GM12874 (cell line): ENCODE results near the gene RTP5.

Source experiments
- TF ChIP-seq, protein P1 (sequence below): IDR thresholded peaks from 2 replicates; pipeline ENCODE4 v1.5.1; 2011; ENCODE audit warnings: low read depth, mild to moderate bottlenecking, control low read depth, low read length, moderate library complexity; ENCODE audit not compliant: insufficient read depth

The RTP5 gene

DNA sequence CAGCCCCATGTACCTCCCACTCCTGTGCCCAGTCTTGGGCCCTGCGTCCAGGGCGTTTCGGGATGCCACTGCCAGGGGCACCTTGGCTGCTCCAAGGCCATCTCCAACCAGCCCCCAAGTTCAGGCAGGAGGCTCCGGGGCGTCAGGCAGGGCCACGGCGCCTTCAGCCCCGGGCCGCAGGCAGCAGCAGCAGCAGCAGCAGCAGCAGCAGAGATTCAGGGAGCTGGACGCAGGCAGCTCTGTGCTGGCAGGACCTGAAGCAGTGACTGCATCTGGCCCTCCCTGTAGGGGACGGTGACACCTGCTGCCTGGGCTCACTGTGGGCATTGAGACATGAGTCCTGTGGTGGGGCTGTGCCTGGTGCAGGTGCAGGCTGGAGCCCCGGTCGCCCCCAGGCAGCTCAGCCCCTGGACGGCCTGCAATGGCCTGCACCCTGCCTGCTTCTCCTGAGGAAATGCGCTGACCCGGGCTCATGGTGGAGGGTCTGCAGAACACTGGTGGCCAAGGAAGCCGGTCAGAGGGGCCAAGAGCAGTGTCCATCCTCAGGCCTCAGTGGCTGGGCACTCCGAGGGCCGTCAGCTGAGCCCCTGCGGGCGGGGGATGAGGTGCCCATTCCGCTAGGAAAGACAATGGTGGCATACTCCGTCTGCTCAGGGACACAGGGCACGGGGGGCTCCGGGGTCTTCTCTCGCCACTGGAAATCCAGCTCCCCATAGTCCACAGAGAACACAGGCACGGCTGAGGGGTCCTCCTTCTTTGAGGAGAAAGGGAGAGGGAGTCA is 18.8 kb upstream of the RTP5 start:
- TF ChIP-seq, protein P1, sequence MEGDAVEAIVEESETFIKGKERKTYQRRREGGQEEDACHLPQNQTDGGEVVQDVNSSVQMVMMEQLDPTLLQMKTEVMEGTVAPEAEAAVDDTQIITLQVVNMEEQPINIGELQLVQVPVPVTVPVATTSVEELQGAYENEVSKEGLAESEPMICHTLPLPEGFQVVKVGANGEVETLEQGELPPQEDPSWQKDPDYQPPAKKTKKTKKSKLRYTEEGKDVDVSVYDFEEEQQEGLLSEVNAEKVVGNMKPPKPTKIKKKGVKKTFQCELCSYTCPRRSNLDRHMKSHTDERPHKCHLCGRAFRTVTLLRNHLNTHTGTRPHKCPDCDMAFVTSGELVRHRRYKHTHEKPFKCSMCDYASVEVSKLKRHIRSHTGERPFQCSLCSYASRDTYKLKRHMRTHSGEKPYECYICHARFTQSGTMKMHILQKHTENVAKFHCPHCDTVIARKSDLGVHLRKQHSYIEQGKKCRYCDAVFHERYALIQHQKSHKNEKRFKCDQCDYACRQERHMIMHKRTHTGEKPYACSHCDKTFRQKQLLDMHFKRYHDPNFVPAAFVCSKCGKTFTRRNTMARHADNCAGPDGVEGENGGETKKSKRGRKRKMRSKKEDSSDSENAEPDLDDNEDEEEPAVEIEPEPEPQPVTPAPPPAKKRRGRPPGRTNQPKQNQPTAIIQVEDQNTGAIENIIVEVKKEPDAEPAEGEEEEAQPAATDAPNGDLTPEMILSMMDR: no peak

DNA sequence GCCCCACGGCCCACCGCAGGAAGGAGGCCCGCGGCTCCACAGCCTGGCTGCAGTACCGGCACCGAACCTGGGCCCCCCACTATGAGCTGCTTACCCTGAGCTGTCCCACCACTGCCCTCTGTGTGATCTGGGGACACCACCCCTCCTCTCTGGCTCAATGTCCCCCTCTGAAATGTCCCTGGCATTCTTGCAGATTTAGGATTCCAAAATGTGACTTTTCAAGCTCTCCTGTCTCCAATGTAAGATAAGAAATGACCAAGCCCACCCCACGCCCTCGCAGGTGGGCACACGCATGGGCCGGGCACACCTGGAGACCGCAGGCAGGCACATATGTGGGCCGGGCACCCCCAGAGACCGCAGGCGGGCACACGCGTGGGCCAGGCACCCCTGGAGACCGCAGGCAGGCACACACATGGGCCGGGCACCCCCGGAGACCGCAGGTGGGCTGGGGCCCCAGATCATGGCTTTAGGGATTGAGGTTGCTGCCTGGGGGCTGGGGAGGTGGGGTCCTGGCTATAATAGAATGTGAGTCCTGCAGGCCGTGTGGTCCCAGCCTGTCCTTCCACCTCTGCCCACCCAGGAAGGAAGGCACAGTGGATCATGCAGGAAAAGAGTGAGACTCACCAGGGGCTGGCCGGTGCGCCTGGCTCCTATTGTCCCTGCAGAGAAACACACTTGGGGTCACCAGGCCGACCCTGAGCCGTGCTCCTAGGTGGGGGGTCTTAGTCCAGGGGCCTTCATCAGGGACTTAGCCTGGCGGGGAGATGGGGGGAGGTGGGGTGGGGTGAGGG is 18.0 kb upstream of the RTP5 start:
- TF ChIP-seq, protein P1: no peak

DNA sequence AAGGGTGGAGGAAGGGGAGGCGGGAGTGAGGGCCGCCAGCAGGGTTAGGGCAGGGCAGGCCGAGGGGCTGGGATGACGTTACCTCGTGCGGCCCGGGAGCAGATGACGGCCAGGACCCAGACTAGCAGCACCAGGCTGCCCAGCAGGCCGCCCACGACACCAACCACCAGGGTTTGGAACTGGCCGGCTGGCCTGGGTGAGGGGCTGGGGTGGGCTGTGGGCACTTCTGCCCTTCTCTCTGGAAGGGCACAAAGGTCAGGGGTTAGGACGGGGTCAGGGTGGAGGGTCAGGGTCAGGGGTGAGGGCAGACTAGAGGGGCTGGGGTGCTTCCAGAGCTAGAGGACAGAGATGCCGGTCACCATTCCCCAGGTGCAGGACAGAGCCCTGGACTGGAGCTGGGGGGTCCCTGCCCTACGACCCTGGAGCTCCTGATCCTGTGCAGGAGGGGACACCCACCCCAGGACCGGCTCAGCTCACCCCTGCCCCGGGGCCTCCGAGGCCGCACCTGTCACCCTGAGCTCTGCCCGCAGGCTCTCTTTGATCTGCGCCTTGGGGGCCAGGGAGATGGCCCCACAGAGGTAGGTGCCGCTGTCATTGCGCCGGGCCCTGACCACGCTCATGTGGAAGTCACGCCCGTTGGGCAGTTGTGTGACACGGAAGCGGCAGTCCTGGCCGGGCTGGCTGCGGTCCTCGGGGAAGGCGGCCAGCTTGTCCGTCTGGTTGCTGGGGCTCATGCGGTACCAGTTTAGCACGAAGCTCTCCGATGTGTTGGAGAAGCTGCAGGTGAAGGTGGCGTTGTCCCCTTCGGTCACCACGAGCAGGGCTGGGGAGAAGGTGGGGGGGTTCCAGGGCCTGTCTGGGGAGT is 17.2 kb upstream of the RTP5 start:
- TF ChIP-seq, protein P1: no peak

DNA sequence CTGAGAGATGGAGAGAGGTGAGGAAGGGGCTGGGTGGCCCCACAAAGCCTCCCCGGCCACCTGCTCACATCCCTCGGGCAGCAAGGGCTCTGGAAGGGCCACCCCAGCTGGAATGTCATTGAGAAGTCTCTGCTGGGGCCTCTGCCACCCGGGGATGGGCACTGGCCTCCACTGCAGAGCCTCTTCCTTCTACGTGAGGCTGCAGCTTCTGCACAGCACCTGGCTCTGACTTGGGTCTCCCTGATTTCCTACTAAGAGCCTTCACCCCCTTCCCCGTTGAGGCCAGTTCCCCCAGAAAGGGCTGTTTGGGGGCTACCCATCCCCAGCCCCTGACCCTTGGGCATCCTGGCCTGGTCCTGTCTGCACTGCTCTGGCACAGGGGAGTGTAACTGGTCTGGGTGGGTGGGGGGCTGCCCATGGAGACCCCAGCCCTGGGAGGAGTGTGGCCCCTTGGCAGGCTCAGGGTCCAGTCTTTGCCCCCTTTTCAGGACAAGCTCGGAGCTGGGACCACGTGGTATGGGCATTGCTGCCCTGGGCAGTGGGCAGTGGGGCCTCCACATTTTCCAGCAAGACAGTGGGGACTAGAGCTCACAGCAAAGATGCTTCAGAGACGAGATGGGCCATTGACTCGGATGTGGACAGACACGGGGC is 16.4 kb upstream of the RTP5 start:
- TF ChIP-seq, protein P1: no peak

DNA sequence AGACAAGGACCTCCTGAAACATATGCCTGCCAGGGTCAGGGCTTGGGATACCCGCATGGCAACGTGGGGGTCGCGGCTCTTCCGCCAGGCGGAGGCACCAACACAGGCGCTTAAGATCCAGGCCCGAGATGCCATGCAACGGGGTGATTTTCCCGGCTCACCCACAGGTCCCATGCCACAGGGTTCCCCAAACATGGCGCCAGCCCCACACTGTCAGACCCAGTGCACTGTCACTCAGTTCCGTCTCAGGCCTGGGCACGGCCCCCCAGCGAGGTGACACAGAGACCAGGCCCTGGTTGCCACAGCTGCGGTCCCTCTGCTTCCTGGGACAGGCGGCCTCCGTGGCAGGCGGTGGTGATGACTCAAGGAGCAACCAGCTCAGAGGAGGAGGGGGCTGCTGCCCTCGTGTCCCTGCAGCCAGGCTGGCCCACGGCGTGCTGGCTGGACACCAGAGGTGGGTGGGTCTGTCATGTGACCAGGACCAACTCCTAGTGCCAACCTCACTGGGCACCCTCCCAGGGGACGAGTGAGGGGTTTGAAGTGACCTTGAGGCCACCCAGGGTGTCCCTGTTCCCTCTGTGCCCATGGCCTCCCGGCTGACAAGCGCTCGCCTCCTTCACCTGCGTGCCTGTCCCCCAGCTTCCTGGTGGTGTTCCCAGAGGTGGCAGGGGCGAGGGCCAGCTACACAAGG is 15.7 kb upstream of the RTP5 start:
- TF ChIP-seq, protein P1: no peak

DNA sequence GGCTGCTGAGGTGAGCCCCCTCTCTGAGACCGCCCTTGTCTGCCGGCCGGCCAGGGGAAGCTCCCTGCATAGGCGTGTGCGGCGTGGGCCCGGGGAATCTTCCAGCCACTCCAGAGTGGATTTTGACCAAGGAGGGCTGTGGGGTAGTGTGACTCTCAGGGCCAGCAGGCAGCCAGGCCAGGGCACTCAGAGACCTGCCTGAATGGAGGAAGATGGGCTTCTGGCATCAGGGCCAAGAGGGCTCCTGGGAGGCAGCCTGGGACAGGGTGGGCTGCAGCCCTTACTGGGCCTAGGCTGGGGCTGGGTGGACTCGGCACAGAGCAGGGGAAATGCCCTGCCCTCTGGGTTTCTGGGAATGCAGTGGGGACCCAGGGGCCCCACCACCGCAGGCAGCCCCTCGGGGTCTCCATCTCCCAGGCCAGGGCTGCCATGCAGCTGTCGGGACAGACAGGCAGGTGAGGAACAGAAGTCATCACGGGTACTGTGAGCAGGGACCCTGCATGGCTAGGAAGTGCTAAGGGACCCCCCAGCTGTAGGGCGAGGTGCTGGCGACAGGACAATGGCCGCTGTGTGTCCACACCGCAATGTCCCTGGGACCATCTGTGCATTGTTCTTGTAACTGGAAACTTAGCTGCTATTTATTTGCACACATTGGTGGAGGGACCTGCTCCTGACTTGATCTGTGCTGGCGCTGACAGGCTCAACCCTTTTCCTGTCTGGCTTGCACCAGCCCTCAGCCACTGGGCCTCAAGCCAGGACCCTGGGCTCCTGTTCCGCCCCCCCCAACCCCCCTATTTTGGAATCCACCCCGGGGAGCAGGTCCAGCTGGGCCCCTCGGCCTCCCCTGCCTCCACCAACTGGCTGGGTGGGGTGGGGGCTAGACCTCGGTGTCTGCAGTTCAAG is 14.9 kb upstream of the RTP5 start:
- TF ChIP-seq, protein P1: no peak
